HG02981 (cell line): Measurements from ENCODE around the gene SRP54.
"Not testable (repeated sequence)": the region's sequence is repeated elsewhere in the genome, so short reads cannot be mapped to it uniquely, and the experiment has no call there.

ENCODE experiments used
- ATAC-seq: cut with Tn5 transposase; IDR thresholded peaks from one replicate; pipeline ENCODE4 v1.9.1; 2021; ENCODE audit warnings: mild to moderate bottlenecking, moderate library complexity; ENCODE audit not compliant: unreplicated experiment

SRP54 gene

GRCh38 chr14:34982421-34983147, at the start of gene SRP54:
SRP54 (plus strand) TSS chr14:34982992; CDS start chr14:34996710, 13,718 bp downstream.
- peak; percentile 80 for ATAC-seq

DNA sequence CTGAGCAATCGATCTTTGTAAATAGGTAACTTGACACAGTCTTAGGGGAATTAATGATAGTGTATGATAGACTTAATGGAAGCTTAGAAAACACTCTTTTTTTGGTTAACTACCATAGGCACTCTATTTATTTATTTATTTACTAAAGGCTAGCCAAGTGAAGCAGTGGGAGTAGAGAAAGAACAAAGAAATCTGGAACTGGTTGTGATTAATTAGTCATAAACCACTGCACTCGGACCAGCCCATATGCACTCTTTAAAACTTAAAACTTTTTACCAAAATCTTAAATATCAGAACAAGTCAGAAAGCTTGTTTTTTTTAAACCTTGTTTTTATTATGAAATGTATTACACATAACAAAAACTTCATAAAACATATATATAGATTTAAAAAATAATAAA, 49.5 kb upstream of the SRP54 start:
- no peak for ATAC-seq

- ATAC-seq: no peak
Measured at GRCh38 chr14:34935488-34935887, 47.3 kb upstream of the SRP54 start.

DNA sequence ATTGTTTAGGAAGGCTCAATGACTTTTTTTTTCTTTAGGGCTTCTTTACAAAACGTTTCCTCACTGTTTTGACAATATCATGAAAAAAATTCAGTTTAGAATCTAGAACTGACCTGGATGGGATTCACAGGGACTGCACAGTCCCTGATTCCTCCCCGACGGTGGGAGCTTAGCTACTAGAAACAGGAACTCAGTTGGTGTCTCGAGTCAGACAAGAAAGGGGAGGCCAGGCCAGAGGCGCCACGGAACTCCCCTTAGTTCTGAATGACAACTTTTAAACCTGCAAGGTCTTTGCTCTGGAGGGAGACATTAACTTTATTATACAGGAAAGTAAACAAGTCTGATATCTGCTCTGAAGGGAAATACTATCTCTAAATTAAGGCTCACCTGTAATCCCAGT, 45.4 kb upstream of the SRP54 start:
- no peak for ATAC-seq

DNA sequence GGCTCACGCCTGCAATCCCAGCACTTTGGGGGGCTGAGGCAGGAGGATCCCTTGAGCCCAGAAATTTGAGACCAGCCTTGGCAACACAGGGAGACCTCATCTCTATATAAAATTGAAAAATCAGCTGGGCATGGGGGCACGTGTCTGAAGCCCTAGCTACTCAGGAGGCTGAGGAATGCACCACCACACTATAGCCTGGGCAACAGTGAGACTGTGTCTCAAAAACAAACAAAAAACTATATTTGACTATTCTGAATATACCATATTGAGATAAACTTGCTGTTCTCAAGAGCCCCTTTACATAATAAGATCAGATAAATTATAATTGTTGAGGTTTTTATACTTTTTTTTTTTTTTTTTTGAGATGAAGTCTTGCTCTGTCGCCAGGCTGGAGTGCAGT, 44.9 kb upstream of the SRP54 start:
- no peak for ATAC-seq

- ATAC-seq: no peak
Measured at GRCh38 chr14:34943506-34943905, 39.3 kb upstream of the SRP54 start.

DNA sequence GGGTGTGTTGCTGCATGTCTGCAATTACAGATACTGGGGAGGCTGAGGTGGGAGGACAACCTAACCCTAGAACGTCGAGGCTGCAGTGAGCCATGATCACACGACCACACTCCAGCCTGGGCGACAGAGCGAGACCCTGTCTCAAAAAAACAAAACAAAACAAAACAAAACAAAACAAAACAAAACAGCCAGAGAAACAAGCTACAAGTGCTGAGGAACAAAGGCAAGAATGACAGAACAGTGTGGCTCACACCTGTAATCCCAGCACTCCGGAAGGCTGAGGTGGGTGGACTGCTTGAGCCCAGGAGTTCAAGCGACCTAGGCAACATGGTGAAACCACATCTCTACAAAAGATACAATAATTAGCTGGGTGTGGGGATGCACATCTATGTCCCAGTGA, 38.0 kb upstream of the SRP54 start:
- ATAC-seq: no peak

DNA sequence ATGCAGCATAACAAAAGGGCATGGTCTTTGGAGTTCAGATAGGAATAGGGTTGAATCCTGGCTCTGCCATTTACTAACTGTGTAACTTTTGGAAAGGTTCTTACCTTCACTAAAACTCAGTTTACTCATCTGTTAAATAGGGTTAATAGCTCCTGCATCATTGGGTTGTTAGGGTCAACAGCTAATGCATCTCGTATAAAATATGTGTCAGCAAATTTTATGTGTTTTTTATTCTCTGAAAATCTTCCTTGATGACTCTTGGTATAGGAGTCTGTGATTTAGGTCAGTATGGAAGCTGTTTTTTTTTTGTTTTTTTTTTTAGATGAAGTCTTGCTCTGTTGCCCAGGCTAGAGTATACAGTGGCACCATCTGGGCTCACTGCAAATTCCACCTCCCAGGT, 36.1 kb upstream of the SRP54 start:
- no peak for ATAC-seq

DNA sequence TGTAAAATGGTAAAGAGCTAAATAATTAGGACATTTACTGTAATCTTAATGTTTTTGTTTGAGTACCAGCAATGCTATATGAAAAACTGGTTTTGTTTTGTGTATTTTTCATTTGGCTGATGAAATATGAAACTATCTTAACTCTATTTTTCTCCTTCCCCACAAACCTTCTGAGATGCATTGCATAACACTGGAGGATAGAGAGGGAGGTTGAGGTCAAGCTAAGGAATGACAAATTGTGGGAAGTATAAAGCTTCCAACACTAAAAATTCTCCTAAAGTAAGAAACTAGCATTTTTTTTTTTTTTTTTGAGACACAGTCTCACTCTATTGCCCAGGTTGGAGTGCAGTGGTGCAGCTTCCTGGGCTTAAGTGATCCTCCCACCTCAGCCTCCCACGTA, 31.5 kb upstream of the SRP54 start:
- ATAC-seq: no peak

- ATAC-seq: no peak
Measured at GRCh38 chr14:34956931-34957330, 25.9 kb upstream of the SRP54 start.

DNA sequence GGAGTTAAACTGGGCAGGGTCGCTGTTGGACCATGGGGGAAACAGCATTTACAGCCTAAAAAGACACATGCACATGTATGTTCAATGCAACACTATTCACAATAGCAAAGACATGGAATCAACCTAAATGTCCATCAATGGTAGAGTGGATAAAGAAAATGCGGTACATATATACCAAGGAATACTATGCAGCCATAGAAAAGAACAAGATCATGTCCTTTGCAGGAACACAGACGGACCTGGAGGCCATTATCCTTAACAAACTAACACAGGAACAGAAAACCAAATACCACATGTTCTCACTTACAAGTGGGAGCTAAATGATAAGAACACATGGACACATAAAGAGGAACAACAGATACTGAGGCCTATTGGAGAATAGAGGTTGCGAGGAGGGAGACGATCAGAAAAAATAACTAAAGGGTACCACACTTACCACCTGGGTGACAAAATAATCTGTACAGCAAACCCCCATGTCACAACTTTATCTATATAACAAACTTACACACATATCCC, 25.0 kb upstream of the SRP54 start:
- ATAC-seq: no peak

- not testable (repeated sequence) for ATAC-seq
Measured at GRCh38 chr14:34962106-34962505, 20.7 kb upstream of the SRP54 start.

DNA sequence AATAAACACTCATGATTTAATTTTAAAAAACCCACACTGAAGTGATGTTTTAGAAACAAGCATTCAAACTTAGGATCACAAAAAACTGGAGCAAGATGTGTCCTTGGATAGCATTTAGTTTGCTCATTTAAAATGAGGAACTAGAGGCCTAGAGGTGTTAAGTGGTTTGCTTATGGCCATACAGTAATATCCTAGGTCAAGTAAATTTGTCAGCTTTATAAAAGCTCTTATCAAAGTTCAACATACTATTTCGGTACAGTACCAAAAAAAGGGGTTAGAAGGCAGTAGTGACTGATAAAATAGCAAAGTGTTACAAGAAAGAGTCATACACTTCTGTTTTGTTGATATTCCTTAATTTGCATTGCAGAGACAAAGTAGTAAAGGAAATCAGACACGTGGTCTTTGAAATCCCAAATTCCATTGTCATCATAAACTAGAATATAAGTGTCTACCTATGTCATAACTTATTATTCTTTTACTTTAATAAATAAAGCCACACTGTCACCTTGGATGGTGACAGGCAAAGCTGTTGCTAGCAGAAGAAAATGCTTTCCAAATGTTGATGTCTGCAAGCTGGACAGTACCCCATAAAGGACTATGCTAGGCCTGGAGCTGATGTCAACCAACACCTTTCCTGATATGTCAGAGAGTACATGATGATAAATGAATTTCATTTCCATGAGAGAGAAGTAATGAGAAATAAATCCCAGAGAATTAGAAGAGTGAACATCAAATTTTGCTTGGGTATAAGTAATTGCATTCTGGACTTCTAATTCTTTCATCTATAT, 17.6 kb upstream of the SRP54 start:
- no peak for ATAC-seq

GRCh38 chr14:34965912-34966311, 16.9 kb upstream of the SRP54 start:
- no peak for ATAC-seq

DNA sequence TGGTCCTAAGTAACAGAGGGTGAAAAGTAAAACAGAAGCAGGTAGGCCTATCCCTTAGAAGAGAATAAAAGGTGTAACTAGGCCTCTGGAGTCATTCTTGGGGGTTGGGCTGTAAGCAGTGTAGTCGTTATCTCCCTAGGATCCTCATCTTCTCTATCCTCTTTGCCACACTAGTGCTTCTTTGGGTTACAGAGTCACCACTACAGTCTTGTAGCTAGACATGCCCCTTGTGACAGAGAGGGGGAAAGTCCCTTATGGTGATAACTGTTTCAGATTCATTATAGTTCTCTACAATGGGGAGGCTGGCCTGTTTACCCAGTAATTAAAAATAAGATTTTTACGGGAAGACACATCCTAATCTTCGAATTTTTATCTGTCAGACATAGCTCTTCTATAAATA, 16.4 kb upstream of the SRP54 start:
- ATAC-seq: peak; percentile 70

DNA sequence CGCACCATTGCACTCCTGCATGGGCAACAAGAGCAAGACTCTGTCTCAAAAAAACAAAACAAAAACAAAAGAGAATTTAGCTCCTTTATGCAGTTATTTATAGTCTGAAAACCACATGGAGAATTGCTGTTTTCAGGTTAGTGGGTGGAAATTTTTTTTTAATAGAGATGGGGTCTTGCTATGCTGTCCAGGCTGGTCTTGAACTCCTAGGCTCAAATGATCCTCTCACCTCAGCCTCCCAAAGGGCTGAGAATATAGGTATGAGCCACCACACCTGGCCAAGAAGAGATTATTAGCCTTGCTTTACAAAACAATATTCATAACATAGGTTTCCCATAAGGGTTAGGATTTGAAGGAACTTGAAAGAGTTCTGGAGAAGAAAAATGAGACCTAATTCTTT, 12.1 kb upstream of the SRP54 start:
- no peak for ATAC-seq

DNA sequence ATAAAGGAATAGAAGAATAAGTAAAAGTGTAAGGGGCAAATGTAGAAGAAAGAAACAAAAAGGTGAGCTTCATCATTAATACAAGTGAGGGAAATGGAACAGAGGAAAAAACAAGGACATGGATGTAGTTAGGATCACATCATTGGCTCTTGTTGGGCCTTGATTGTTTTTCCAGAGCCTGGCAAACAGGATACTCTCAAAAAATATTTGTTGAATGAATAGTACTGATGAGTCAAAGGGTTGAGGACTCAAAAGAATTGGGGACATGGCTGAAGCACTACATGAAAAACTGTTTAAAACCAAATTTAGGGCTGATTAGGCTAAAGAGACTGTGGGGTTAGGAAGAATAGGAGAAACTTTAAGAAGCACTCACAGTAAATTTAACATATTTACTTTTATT, 11.4 kb upstream of the SRP54 start:
- no peak for ATAC-seq

GRCh38 chr14:34971801-34972200, 11.0 kb upstream of the SRP54 start:
- ATAC-seq: no peak

DNA sequence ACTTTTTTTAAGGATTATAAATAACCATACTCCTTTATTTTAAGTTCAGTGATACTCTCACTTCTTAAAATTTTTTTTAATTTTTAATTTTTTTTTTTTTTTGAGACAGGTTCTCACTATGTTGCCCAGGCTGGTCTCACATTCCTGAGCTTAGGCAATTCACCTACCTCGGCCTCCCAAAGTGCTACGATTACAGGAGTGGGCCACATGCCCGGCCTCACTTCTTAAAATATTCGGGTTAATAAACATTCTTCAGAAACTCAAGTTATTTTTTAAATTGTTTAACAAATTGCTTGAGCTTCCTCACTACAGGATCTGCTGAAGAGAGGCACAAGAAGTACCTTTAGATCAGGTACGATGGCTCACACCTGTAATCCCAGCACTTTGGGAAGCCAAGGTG, 4.3 kb upstream of the SRP54 start:
- no peak for ATAC-seq

DNA sequence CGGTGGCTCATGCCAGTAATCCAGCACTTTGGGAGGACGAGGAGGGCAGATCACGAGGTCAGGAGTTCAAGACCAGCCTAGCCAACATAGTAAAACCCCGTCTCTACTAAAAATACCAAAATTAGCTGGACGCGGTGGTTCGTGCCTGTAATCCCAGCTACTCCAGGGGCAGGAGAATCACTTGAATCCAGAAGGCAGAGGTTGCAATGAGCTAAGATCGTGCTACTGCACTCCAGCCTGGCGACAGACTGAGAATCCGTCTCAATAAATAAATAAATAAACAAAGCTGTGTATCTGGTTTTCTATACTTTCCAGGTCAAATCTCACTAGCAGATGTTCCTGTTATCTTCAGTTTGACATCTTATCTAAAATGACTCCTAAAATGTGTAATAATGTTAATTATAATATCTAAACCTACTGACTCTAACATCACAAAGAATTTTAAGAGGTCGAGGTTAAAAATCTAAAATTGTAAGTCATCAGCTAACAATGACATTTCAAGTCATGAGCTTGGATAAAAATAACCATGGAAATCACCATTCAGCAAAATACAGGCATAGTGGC, 2.4 kb upstream of the SRP54 start:
- ATAC-seq: no peak

DNA sequence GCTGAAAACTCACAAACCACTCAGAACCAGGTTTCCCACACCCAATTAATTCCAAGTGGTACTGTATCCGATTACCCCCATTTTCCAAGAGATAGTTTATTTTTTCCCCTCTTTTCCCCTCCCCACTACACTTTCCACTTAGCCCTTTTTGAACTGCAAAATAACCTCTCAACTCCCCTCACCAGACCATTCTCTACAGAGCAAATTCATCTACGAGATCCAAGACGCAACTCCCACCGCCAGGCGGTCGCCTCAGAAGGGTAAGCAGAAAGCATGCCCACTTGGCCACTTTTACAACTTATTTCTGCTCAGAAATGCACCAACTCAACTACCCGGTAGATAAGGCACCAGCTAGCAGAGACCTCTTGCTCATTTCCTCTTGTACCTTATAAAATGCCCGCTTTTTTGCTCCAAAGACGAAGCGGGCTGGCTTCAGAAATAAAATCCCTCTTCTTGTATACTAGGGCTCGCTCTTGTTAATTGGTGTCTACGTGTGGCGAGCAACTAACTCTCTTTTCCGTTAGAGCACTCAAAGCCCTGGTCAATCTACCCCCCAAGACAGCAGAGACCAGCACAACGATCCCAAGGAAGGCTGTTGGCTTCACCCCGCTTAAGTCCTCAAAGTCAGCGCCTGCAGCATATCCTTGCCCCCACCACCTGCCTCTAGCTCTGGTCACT, 910 bp upstream of the SRP54 start:
- ATAC-seq: no peak
